ENCODE results near the gene C20orf204. TPM values are rescaled to one million over a fixed set of nuclear protein-coding genes. Genes with fewer than 3 reads are reported as not detected.
A peak's percentile ranks its signal among the peaks of the same experiment; 100 is the strongest.

The C20orf204 gene
- total RNA-seq, 4 donors from 2014 or later, result 0.68 to 34.8 (median 1.4) TPM; not detected in 1

- no peak for DNase-seq
- intact Hi-C loops (cut with DNase I; ENCODE audit: low total_unique reads) (no loop called here), in situ Hi-C loops (cut with MboI; ENCODE audit: low pct_ligation_motif_present in 1 of 4, low pct_unique_long_range_greater_than_20kb in 1 of 4, low sequenced_read_pairs in 3 of 4) (no loop called here)
- Histone ChIP-seq H3K4me3 (no peak overlapping the region), H3K36me3 (no peaks in the 10 kb centered on the region), H3K27ac (peak overlapping the region in 1 of 4 donors; percentile 38), H3K27me3 (peaks cover 88% of the 10 kb centered on the region), H3K9me3 (no peaks in the 10 kb centered on the region), H3K4me1 (peaks cover 16 to 34% (median 24%) of the 10 kb centered on the region in 4 donors)
- WGBS, 2 donors (ENCODE audit: low coverage in 1 of 2), result 48% methylated on average over 15 of the region's 15 CpGs; no CpG with 5 or more reads in 1 of the 2 donors
- no peak for TF ChIP-seq EP300 (IDR thresholded peaks at IDR 0.05; ENCODE audit: low read depth)
- no peak for TF ChIP-seq POLR2A (IDR thresholded peaks at IDR 0.05)
- TF ChIP-seq CTCF (IDR thresholded peaks at IDR 0.05), result no peak
- TF ChIP-seq POLR2AphosphoS5 (IDR thresholded peaks at IDR 0.05), result no peak
Measured at GRCh38 chr20:64041040-64041780, 5.2 kb downstream of the C20orf204 start.

GRCh38 chr20:64041781-64042053, 5.7 kb downstream of the C20orf204 start:
- no peaks in the 10 kb centered on the region for H3K9me3 ChIP-seq
- in situ Hi-C loops (cut with MboI; ENCODE audit: low pct_ligation_motif_present in 1 of 4, low pct_unique_long_range_greater_than_20kb in 1 of 4, low sequenced_read_pairs in 3 of 4) (no loop called here), intact Hi-C loops (cut with DNase I; ENCODE audit: low total_unique reads) (no loop called here)
- 15% methylated on average over 11 of the region's 11 CpGs; no CpG with 5 or more reads in 1 of the 2 donors for WGBS, 2 donors (ENCODE audit: low coverage in 1 of 2)
- H3K27me3 ChIP-seq, result peaks cover 88% of the 10 kb centered on the region
- no peaks in the 10 kb centered on the region for H3K36me3 ChIP-seq
- H3K27ac ChIP-seq, result peak overlapping the region in 1 of 4 donors; percentile 38
- peak overlapping the region in 2 of 4 donors; percentile 39 to 50 for H3K4me3 ChIP-seq
- no peak for TF ChIP-seq CTCF (IDR thresholded peaks at IDR 0.05)
- no peak for TF ChIP-seq POLR2A (IDR thresholded peaks at IDR 0.05)
- TF ChIP-seq EP300 (IDR thresholded peaks at IDR 0.05; ENCODE audit: low read depth), result no peak
- no peak for TF ChIP-seq POLR2AphosphoS5 (IDR thresholded peaks at IDR 0.05)
- no peak for DNase-seq
- H3K4me1 ChIP-seq, result peaks cover 16 to 34% (median 24%) of the 10 kb centered on the region in 4 donors

GRCh38 chr20:64042054-64042781, 6.2 kb downstream of the C20orf204 start:
- in situ Hi-C loops (cut with MboI; ENCODE audit: low pct_ligation_motif_present in 1 of 4, low pct_unique_long_range_greater_than_20kb in 1 of 4, low sequenced_read_pairs in 3 of 4) (no loop called here), intact Hi-C loops (cut with DNase I; ENCODE audit: low total_unique reads) (no loop called here)
- Histone ChIP-seq H3K36me3 (no peaks in the 10 kb centered on the region), H3K27ac (peak overlapping the region; percentile 38 to 55 (median 49)), H3K9me3 (no peaks in the 10 kb centered on the region), H3K27me3 (peaks cover 88% of the 10 kb centered on the region), H3K4me3 (peak overlapping the region in 3 of 4 donors; percentile 12 to 50 (median 39)), H3K4me1 (peaks cover 16 to 34% (median 24%) of the 10 kb centered on the region in 4 donors)
- DNase-seq, result no peak
- TF ChIP-seq POLR2AphosphoS5 (IDR thresholded peaks at IDR 0.05), result no peak
- TF ChIP-seq POLR2A (IDR thresholded peaks at IDR 0.05), result no peak
- no peak for TF ChIP-seq CTCF (IDR thresholded peaks at IDR 0.05)
- TF ChIP-seq EP300 (IDR thresholded peaks at IDR 0.05; ENCODE audit: low read depth), result no peak
- WGBS, 2 donors (ENCODE audit: low coverage in 1 of 2), result 4% methylated on average over 20 of the region's 55 CpGs; no CpG with 5 or more reads in 1 of the 2 donors

- TF ChIP-seq POLR2AphosphoS5 (IDR thresholded peaks at IDR 0.05) (no peak), POLR2A (IDR thresholded peaks at IDR 0.05) (no peak)
- no peak for DNase-seq
- Histone ChIP-seq H3K4me1 (peaks cover 7 to 21% (median 16%) of the 10 kb centered on the region in 4 donors), H3K4me3 (no peak overlapping the region), H3K36me3 (no peaks in the 10 kb centered on the region), H3K9me3 (no peaks in the 10 kb centered on the region), H3K27me3 (peaks cover 91% of the 10 kb centered on the region), H3K27ac (no peak overlapping the region)
- intact Hi-C loops (cut with DNase I; ENCODE audit: low total_unique reads), result no loop called here
- in situ Hi-C loops (cut with MboI; ENCODE audit: low pct_ligation_motif_present in 1 of 4, low pct_unique_long_range_greater_than_20kb in 1 of 4, low sequenced_read_pairs in 3 of 4), result no loop called here
- WGBS, 2 donors (ENCODE audit: low coverage in 1 of 2), result 74 to 77% methylated on average over 9 of the region's 9 CpGs
Measured at GRCh38 chr20:64043768-64044167, 7.8 kb downstream of the C20orf204 start.

Measured in transverse colon (tissue), 4 donors.